ENCODE data around the gene BRINP2.

The BRINP2 gene

GRCh38 chr1:177208920-177209319 is 38.2 kb downstream of the BRINP2 start:
- DNase-seq, result no peak
- in situ Hi-C loops (cut with HindIII; ENCODE audit: low pct_ligation_motif_present, low pct_unique_long_range_greater_than_20kb, low sequenced_read_pairs), result no loop called here

DNA sequence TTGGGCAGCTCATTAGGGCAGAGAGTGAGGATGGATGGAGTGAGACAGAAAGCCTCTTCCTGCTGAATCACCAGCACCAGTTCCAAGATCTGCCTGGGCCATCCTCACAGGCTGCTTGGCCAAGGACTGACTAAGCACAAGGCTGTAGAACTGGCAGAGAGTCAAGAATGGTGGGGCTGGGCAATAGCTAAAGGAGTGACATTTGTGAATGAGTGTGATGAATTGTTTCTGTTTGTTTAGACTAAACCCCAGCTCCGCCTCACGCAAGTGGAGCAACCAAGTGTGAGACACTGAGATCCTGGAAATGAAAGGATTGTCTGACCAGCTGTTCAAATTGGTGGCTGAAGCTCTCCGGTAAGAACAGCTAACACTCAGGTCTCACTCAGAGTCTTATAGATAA is 38.6 kb downstream of the BRINP2 start:
- in situ Hi-C loops (cut with HindIII; ENCODE audit: low pct_ligation_motif_present, low pct_unique_long_range_greater_than_20kb, low sequenced_read_pairs), result no loop called here
- DNase-seq, result peak; percentile 98

GRCh38 chr1:177210071-177210470 is 39.3 kb downstream of the BRINP2 start:
- DNase-seq, result no peak
- in situ Hi-C loops (cut with HindIII; ENCODE audit: low pct_ligation_motif_present, low pct_unique_long_range_greater_than_20kb, low sequenced_read_pairs), result no loop called here

DNA sequence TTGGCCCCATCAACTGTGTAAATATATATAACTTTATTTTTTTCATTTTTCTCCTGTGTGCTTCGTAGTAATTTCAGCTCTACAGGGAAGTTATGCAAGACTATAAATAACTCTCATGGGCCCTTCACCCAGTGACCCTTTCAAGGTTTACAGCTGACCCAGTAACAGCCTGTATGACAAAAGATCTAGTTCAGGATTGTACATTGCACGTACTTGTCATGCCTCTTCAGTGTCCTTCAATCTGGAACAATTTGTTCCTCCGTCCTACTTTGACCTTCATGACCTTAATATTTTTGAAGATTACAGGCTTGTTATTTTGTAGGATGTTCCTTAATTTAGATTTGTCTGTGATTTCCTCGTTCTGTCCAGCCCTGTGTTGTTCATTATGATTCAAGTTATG is 40.5 kb downstream of the BRINP2 start:
- DNase-seq, result no peak
- in situ Hi-C loops (cut with HindIII; ENCODE audit: low pct_ligation_motif_present, low pct_unique_long_range_greater_than_20kb, low sequenced_read_pairs), result no loop called here

DNA sequence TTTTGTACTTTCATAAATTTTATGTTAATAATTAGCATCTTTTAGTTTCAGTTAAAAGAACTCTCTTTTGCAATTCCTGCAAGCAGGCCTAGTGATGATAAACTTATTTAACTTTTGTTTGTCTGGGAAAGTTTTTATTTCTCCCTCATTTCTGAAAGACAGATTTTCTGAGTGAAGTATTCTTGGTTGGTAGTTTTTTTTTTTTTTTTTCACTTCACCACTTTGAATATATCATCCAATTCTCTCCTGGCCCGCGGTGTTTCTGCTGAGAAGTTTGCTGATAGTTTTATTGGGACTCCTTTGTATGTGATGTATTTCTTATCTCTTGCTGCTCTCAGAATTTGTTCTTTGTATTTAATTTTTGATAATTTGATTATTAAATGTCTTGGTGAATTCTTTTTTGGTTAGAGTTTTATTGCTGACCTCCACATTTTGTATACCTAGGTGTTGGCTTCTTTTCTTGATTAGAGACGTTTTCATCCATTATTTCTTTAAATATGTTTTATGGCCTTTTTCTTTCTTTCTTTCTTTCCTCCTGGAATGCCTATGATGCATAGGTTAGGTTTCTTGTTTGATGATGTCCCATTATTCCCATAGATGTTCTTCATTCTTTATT is 45.9 kb downstream of the BRINP2 start:
- no peak for DNase-seq
- in situ Hi-C loops (cut with HindIII; ENCODE audit: low pct_ligation_motif_present, low pct_unique_long_range_greater_than_20kb, low sequenced_read_pairs), result no loop called here

- DNase-seq, result no peak
- in situ Hi-C loops (cut with HindIII; ENCODE audit: low pct_ligation_motif_present, low pct_unique_long_range_greater_than_20kb, low sequenced_read_pairs), result no loop called here
Measured at GRCh38 chr1:177219554-177220458, 49.0 kb downstream of the BRINP2 start.

- no peak for DNase-seq
- in situ Hi-C loops (cut with HindIII; ENCODE audit: low pct_ligation_motif_present, low pct_unique_long_range_greater_than_20kb, low sequenced_read_pairs), result no loop called here
Measured at GRCh38 chr1:177223359-177223758, 52.6 kb downstream of the BRINP2 start.

GRCh38 chr1:177227978-177228692 is 57.4 kb downstream of the BRINP2 start:
- in situ Hi-C loops (cut with HindIII; ENCODE audit: low pct_ligation_motif_present, low pct_unique_long_range_greater_than_20kb, low sequenced_read_pairs), result no loop called here
- no peak for DNase-seq

DNA sequence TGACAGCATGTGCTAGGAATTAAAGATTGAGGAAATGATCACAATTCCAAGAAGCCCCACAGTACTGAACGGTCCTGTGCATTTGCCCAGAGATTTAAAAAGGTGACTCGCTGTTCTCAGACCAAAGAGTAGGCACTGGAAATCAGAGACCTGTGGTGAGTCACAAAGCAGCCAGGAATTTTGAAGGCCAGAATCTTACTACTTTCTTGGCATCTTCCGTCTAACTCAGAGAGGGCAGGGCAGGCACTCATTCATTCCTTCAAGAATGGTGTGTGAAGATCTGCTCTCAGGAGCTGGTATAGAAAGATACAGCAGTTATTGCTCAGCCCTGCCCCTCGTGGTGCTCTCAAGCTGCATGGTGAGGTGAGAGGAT is 57.9 kb downstream of the BRINP2 start:
- DNase-seq, result no peak

DNA sequence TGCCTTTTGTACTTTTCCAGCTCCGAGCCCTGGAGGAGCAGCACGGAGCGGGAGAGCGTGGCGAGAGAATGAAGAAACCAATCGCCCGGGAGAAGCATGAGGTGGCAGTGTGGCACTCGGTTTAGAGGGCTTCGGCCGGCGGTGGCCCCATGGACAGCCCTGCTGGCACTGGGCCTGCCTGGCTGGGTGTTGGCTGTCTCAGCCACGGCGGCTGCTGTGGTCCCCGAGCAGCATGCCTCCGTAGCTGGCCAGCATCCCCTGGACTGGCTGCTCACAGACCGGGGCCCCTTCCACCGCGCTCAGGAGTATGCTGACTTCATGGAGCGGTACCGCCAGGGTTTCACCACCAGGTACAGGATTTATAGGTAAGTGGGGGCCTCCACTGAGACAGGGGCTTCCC is 59.0 kb downstream of the BRINP2 start:
- in situ Hi-C loops (cut with HindIII; ENCODE audit: low pct_ligation_motif_present, low pct_unique_long_range_greater_than_20kb, low sequenced_read_pairs), result no loop called here
- no peak for DNase-seq

More for the DNA sequence above, 57.9 kb downstream of the BRINP2 start:
- in situ Hi-C loops (cut with HindIII; ENCODE audit: low pct_ligation_motif_present, low pct_unique_long_range_greater_than_20kb, low sequenced_read_pairs), result no loop called here

- in situ Hi-C loops (cut with HindIII; ENCODE audit: low pct_ligation_motif_present, low pct_unique_long_range_greater_than_20kb, low sequenced_read_pairs), result no loop called here
- no peak for DNase-seq
Measured at GRCh38 chr1:177230228-177231016, 59.7 kb downstream of the BRINP2 start.

GRCh38 chr1:177235350-177235749 is 64.6 kb downstream of the BRINP2 start:
- in situ Hi-C loops (cut with HindIII; ENCODE audit: low pct_ligation_motif_present, low pct_unique_long_range_greater_than_20kb, low sequenced_read_pairs), result no loop called here
- no peak for DNase-seq

GRCh38 chr1:177236962-177237361 is 66.2 kb downstream of the BRINP2 start:
- in situ Hi-C loops (cut with HindIII; ENCODE audit: low pct_ligation_motif_present, low pct_unique_long_range_greater_than_20kb, low sequenced_read_pairs), result no loop called here
- DNase-seq, result no peak

GRCh38 chr1:177238967-177239366 is 68.2 kb downstream of the BRINP2 start:
- no peak for DNase-seq
- in situ Hi-C loops (cut with HindIII; ENCODE audit: low pct_ligation_motif_present, low pct_unique_long_range_greater_than_20kb, low sequenced_read_pairs), result no loop called here

GRCh38 chr1:177239792-177240191 is 69.0 kb downstream of the BRINP2 start:
- no peak for DNase-seq
- in situ Hi-C loops (cut with HindIII; ENCODE audit: low pct_ligation_motif_present, low pct_unique_long_range_greater_than_20kb, low sequenced_read_pairs), result no loop called here

GRCh38 chr1:177243773-177244172 is 73.0 kb downstream of the BRINP2 start:
- no peak for DNase-seq
- in situ Hi-C loops (cut with HindIII; ENCODE audit: low pct_ligation_motif_present, low pct_unique_long_range_greater_than_20kb, low sequenced_read_pairs), result no loop called here

DNA sequence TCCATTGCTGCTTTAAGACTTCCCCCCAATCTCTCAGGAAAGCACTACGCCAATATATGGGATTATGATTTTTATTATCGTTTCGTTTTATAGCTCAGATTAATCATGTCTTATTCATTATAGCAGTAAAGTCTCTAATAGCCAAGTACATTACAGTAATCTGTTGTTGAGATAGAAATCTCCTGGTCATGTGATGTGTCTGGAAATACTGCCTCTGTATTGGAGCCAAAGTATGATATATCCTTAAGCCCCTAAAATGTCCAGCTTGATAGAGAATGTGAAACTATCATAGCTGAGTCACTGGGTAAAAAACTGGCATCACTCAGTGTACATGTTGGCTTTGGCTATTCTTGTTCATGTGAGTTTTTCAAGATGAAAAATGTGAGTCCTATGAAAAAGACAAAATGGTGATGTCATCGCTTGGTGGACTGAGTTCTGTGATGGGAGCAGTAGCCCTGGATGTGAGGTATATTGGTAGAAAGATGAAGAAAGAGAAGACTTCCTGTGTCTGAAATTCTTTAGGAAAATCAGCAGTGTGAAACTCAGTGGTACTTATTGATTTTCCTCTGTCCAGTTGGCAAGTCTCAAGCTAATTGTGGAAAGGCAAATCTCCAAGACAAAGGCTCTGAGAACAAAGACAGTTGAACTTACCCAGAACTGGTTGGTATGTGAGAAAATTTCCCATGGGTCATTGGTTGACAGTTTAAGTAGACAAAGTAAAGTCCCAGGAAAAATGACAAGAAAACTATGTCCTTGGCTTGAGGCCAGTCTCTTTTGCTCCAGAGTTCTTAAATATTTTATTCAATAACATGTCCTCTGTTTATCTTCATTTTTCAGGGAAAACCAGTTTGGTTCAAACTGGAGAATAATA is 76.2 kb downstream of the BRINP2 start:
- no peak for DNase-seq
- in situ Hi-C loops (cut with HindIII; ENCODE audit: low pct_ligation_motif_present, low pct_unique_long_range_greater_than_20kb, low sequenced_read_pairs), result no loop called here

GRCh38 chr1:177247623-177248176 is 76.9 kb downstream of the BRINP2 start:
- DNase-seq, result no peak
- in situ Hi-C loops (cut with HindIII; ENCODE audit: low pct_ligation_motif_present, low pct_unique_long_range_greater_than_20kb, low sequenced_read_pairs), result no loop called here

All from ACHN (cell line).